Measurements from ENCODE around the gene CNRIP1.
"Not testable (repeated sequence)": the region's sequence is repeated elsewhere in the genome, so short reads cannot be mapped to it uniquely, and the experiment has no call there.

DNA sequence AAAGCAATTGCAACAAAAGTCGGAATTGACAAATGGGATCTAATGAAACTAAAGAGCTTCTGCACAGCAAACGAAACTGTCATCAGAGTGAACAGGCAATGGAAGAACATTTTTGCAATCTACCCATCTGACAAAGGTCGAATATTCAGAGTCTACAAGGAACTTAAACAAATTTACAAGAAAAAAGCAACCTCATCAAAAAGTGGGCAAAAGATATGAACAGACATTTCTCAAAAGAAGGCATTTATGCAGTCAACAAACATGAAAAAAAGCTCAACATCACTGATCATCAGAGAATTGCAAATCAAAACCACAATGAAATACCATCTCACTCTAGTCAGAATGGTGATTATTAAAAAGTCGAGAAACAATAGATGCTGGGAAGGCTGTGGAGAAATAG is 29.3 kb upstream of the CNRIP1 start:
- TF ChIP-seq, protein P1, sequence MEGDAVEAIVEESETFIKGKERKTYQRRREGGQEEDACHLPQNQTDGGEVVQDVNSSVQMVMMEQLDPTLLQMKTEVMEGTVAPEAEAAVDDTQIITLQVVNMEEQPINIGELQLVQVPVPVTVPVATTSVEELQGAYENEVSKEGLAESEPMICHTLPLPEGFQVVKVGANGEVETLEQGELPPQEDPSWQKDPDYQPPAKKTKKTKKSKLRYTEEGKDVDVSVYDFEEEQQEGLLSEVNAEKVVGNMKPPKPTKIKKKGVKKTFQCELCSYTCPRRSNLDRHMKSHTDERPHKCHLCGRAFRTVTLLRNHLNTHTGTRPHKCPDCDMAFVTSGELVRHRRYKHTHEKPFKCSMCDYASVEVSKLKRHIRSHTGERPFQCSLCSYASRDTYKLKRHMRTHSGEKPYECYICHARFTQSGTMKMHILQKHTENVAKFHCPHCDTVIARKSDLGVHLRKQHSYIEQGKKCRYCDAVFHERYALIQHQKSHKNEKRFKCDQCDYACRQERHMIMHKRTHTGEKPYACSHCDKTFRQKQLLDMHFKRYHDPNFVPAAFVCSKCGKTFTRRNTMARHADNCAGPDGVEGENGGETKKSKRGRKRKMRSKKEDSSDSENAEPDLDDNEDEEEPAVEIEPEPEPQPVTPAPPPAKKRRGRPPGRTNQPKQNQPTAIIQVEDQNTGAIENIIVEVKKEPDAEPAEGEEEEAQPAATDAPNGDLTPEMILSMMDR (conservative IDR thresholded peaks at IDR 0.05; ENCODE audit: low read depth, low read length): not testable (repeated sequence)
- not testable (repeated sequence) for TF ChIP-seq NFE2L2 (IDR thresholded peaks at IDR 0.05; ENCODE audit: low read depth, low read length); RAD21 (IDR thresholded peaks at IDR 0.05; ENCODE audit: low read length); POLR2A (IDR thresholded peaks at IDR 0.05; ENCODE audit: low read depth, low read length); RFX5 (IDR thresholded peaks at IDR 0.05; ENCODE audit: low read depth, low read length); MXI1 (IDR thresholded peaks at IDR 0.05; ENCODE audit: borderline replicate concordance, low read depth, low read length); RCOR1 (IDR thresholded peaks at IDR 0.05; ENCODE audit: insufficient replicate concordance, low read length); MAZ (IDR thresholded peaks at IDR 0.05; ENCODE audit: borderline replicate concordance, low read depth, low read length); SMC3 (IDR thresholded peaks at IDR 0.05; ENCODE audit: low read depth, low read length); BHLHE40 (IDR thresholded peaks at IDR 0.05; ENCODE audit: low read depth, low read length); CHD1 (IDR thresholded peaks at IDR 0.05; ENCODE audit: low read depth, low read length)
- peak; percentile 66 for TF ChIP-seq MAFK (IDR thresholded peaks at IDR 0.05; ENCODE audit: low read depth, low read length)
